Subcutaneous abdominal adipose tissue (tissue), 5 donors: ENCODE results near the gene PCNA.

Experiments used
- H3K27ac ChIP-seq: one replicate; pipeline ENCODE4 v1.7.0; 2013; ENCODE audit warnings: low read depth, mild to moderate bottlenecking, inconsistent platforms, low read length, moderate library complexity
- H3K27me3 ChIP-seq, 5 donors: one replicate each; pipeline ENCODE4 v1.7.0; 2013; ENCODE audit warnings: low read length in 5 of 5, inconsistent platforms in 1 of 5; ENCODE audit not compliant: control insufficient read depth in 5 of 5, insufficient read depth in 4 of 5
- H3K36me3 ChIP-seq, 5 donors: one replicate each; pipeline ENCODE4 v1.7.0; 2013; ENCODE audit warnings: low read length in 5 of 5; ENCODE audit not compliant: control insufficient read depth in 5 of 5, insufficient read depth in 5 of 5
- H3K4me1 ChIP-seq, 5 donors: one replicate each; pipeline ENCODE4 v1.7.0; 2013; ENCODE audit warnings: low read length in 5 of 5, mild to moderate bottlenecking in 3 of 5, moderate library complexity in 1 of 5; ENCODE audit not compliant: control insufficient read depth in 5 of 5, insufficient read depth in 5 of 5
- H3K4me3 ChIP-seq, 5 donors: one replicate each; pipeline ENCODE4 v1.7.0; 2013; ENCODE audit warnings: low read length in 5 of 5, low read depth in 1 of 5
- H3K9ac ChIP-seq, 5 donors: one replicate each; pipeline ENCODE4 v1.7.0; 2013; ENCODE audit warnings: low read length in 5 of 5, mild to moderate bottlenecking in 4 of 5, moderate library complexity in 3 of 5
- H3K9me3 ChIP-seq, 5 donors: one replicate each; pipeline ENCODE4 v1.7.0; 2013; ENCODE audit warnings: low read length in 5 of 5; ENCODE audit not compliant: control insufficient read depth in 5 of 5
- donor health status: healthy.
- donor health status: healthy.
- donor health status: healthy.
- donor health status: healthy.
- donor health status: healthy.

The PCNA gene

GRCh38 chr20:5126512-5127203, 6.9 kb upstream of the PCNA start, which contains the start of gene CDS2:
TSS of gene CDS2 (plus strand) at chr20:5127008. CDS start at chr20:5127093, 85 bp downstream.
- H3K27me3 ChIP-seq, result no peaks in the 10 kb centered on the region
- H3K36me3 ChIP-seq, result peaks cover 0 to 4% (median 0%) of the 10 kb centered on the region in 5 donors
- no peaks in the 10 kb centered on the region for H3K9me3 ChIP-seq
- H3K4me1 ChIP-seq, result peaks cover 0 to 38% (median 28%) of the 10 kb centered on the region in 5 donors
- peak within 1 kb of the TSS; percentile 65 to 96 (median 88) for H3K9ac ChIP-seq
- H3K4me3 ChIP-seq, result peak within 1 kb of the TSS; percentile 76 to 98 (median 92)
- H3K27ac ChIP-seq, result peak within 1 kb of the TSS; percentile 89

GRCh38 chr20:5122873-5123260, 3.1 kb upstream of the PCNA start:
- no peak overlapping the region for H3K4me3 ChIP-seq
- H3K4me1 ChIP-seq, result peaks cover 6 to 39% (median 35%) of the 10 kb centered on the region in 5 donors
- H3K36me3 ChIP-seq, result no peaks in the 10 kb centered on the region
- H3K27ac ChIP-seq, result no peak overlapping the region
- H3K9ac ChIP-seq, result peak overlapping the region in 1 of 5 donors; percentile 13
- no peaks in the 10 kb centered on the region for H3K9me3 ChIP-seq
- no peaks in the 10 kb centered on the region for H3K27me3 ChIP-seq

- Histone ChIP-seq H3K9ac (peak overlapping the region in 4 of 5 donors; percentile 38 to 83 (median 58)), H3K4me1 (peaks cover 6 to 24% (median 22%) of the 10 kb centered on the region in 5 donors), H3K4me3 (peak overlapping the region; percentile 87 to 97 (median 92)), H3K36me3 (peaks cover 8 to 22% (median 14%) of the 10 kb centered on the region in 5 donors), H3K27me3 (no peaks in the 10 kb centered on the region), H3K27ac (peak overlapping the region; percentile 89), H3K9me3 (no peaks in the 10 kb centered on the region)
Measured at GRCh38 chr20:5120185-5120476, 373 bp upstream of the PCNA start.

- H3K27ac ChIP-seq, result peak overlapping the region; percentile 89
- no peaks in the 10 kb centered on the region for H3K27me3 ChIP-seq
- H3K4me3 ChIP-seq, result peak overlapping the region; percentile 82 to 97 (median 92)
- H3K9ac ChIP-seq, result peak overlapping the region in 4 of 5 donors; percentile 43 to 73 (median 64)
- H3K36me3 ChIP-seq, result peaks cover 10 to 25% (median 16%) of the 10 kb centered on the region in 5 donors
- H3K4me1 ChIP-seq, result peaks cover 6 to 24% (median 22%) of the 10 kb centered on the region in 5 donors
- H3K9me3 ChIP-seq, result no peaks in the 10 kb centered on the region
Measured at GRCh38 chr20:5119143-5119434, 669 bp downstream of the PCNA start.

GRCh38 chr20:5118220-5119142, 1.3 kb downstream of the PCNA start:
- peak overlapping the region in 4 of 5 donors; percentile 43 to 73 (median 64) for H3K9ac ChIP-seq
- peak overlapping the region; percentile 89 for H3K27ac ChIP-seq
- peaks cover 6 to 25% (median 24%) of the 10 kb centered on the region in 5 donors for H3K4me1 ChIP-seq

GRCh38 chr20:5116875-5117274, 2.9 kb downstream of the PCNA start:
- Histone ChIP-seq H3K36me3 (peaks cover 10 to 25% (median 16%) of the 10 kb centered on the region in 5 donors), H3K27ac (no peak overlapping the region), H3K9ac (no peak overlapping the region), H3K27me3 (no peaks in the 10 kb centered on the region), H3K4me1 (peaks cover 6 to 36% (median 33%) of the 10 kb centered on the region in 5 donors), H3K9me3 (no peaks in the 10 kb centered on the region), H3K4me3 (no peak overlapping the region)

More at GRCh38 chr20:5118220-5119142, 1.3 kb downstream of the PCNA start:
- Histone ChIP-seq H3K36me3 (peaks cover 10 to 25% (median 16%) of the 10 kb centered on the region in 5 donors), H3K4me3 (peak overlapping the region; percentile 82 to 97 (median 92)), H3K9me3 (no peaks in the 10 kb centered on the region), H3K27me3 (no peaks in the 10 kb centered on the region)

GRCh38 chr20:5114403-5114802, 5.4 kb downstream of the PCNA start:
- no peak overlapping the region for H3K27ac ChIP-seq

GRCh38 chr20:5113615-5113986, 6.2 kb downstream of the PCNA start:
- H3K9ac ChIP-seq, result peak overlapping the region; percentile 85 to 99 (median 95)
- peak overlapping the region; percentile 98 for H3K27ac ChIP-seq
- H3K36me3 ChIP-seq, result peaks cover 14 to 40% (median 28%) of the 10 kb centered on the region in 5 donors

More at GRCh38 chr20:5114403-5114802, 5.4 kb downstream of the PCNA start:
- peaks cover 6 to 30% (median 27%) of the 10 kb centered on the region in 5 donors for H3K4me1 ChIP-seq
- no peaks in the 10 kb centered on the region for H3K27me3 ChIP-seq
- H3K4me3 ChIP-seq, result no peak overlapping the region
- H3K36me3 ChIP-seq, result peaks cover 14 to 32% (median 22%) of the 10 kb centered on the region in 5 donors
- H3K9ac ChIP-seq, result no peak overlapping the region
- H3K9me3 ChIP-seq, result no peaks in the 10 kb centered on the region

GRCh38 chr20:5109276-5109675, 10.5 kb downstream of the PCNA start:
- Histone ChIP-seq H3K9me3 (no peaks in the 10 kb centered on the region), H3K27me3 (no peaks in the 10 kb centered on the region), H3K27ac (no peak overlapping the region), H3K4me1 (peaks cover 0 to 23% (median 17%) of the 10 kb centered on the region in 5 donors), H3K4me3 (no peak overlapping the region), H3K36me3 (peaks cover 11 to 60% (median 41%) of the 10 kb centered on the region in 5 donors), H3K9ac (no peak overlapping the region)

More at GRCh38 chr20:5113615-5113986, 6.2 kb downstream of the PCNA start:
- Histone ChIP-seq H3K4me1 (peaks cover 3 to 22% (median 20%) of the 10 kb centered on the region in 5 donors), H3K9me3 (no peaks in the 10 kb centered on the region), H3K4me3 (peak overlapping the region; percentile 70 to 99 (median 96)), H3K27me3 (no peaks in the 10 kb centered on the region)
